PC-9 (cell line): ENCODE data around the gene SYPL2.

Experiments used
- CTCF ChIP-seq: fragments of 200-600 bp; sonication (generic); conservative IDR thresholded peaks from 2 replicates; pipeline ENCODE4 v1.6.1; 2017; ENCODE audit warnings: mixed run types, antibody characterized with exemption, mild to moderate bottlenecking, moderate library complexity
- EZH2 ChIP-seq: fragments of 200-600 bp; sonication (generic); IDR thresholded peaks from 2 replicates; pipeline ENCODE4 v1.8.0; 2017; ENCODE audit warnings: antibody characterized with exemption, low read depth

GRCh38 chr1:109454497-109455133, 11.7 kb upstream of the SYPL2 start:
- TF ChIP-seq CTCF (no peak), EZH2 (no peak)
